GM12875 (cell line): ENCODE results near the gene CST4.
A peak's percentile ranks its signal among the peaks of the same experiment; 100 is the strongest.
"Not testable (repeated sequence)": the region's sequence is repeated elsewhere in the genome, so short reads cannot be mapped to it uniquely, and the experiment has no call there.

Experiments used
- H3K4me3 ChIP-seq: one replicate; pipeline ENCODE4 v1.5.1; 2011; ENCODE audit warnings: low read depth, low read length, control low read depth
- CTCF ChIP-seq: IDR thresholded peaks from 2 replicates; pipeline ENCODE4 v1.5.1; 2011; ENCODE audit warnings: low read depth, mild to moderate bottlenecking, control low read depth, inconsistent platforms, low read length, moderate library complexity, borderline replicate concordance; ENCODE audit not compliant: insufficient read depth

CST4 gene

DNA sequence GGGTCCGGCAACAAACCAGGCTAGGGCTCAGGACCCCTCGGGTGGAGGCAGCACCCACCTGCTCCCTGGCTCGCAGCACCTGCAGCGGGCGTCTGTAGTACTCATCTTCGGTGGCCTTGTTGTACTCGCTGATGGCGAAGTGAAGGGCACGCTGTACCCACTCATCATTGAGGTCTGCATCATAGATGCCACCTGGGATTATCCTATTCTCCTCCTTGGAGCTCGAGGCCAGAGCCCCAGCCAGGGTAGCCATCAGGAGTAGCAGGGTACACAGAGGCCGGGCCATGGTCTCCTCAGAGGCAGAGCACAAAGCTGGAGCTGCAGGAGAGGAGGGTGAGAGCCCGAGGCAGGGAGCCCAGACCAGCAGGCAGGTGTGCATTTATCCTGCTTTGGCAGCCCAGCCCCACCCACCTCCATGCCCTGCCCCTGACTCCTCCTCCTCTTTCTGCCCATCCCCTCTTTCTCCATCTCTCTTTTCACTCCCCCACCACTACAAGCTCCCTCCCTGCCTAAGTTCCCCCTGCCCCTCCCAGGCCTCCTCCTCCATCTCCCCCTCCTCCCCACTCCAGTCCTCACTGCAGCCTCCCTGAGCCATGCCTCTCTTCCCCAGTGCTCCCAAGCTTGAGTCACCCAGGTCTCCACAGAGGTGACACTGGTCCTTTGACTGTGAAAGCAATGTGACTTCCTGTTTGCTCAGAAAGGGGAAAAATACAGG lies at the start of gene CST4:
Gene CST4 (minus strand): TSS at position 355 of the 715 bp plus-strand sequence. CDS start 69 bp downstream, at position 286.
- not testable (repeated sequence) for H3K4me3 ChIP-seq

DNA sequence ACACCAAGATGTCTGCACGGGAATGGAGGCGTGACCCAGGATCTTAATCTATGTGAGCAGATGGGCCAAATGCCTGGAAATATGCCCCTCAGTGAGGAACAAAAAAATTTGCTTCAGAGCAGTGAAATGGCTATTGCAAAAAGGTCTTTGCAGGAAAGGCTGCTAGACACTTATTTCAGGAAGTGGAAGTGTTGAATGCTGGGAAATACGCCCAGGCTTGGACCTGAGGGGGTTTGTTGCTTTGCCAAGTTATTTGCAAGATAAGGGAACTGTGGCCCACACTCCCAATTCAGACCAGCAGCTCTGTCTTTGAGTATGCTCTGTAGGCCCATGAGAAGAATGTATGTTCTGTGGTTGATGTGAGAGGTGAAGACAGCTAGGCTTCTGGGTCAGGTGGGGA lies 46.6 kb upstream of the CST4 start:
- not testable (repeated sequence) for H3K4me3 ChIP-seq

GRCh38 chr20:23734949-23735348 lies 46.1 kb upstream of the CST4 start:
- H3K4me3 ChIP-seq = not testable (repeated sequence)

- H3K4me3 ChIP-seq = not testable (repeated sequence)
These were observed 45.6 kb upstream of the CST4 start for GRCh38 chr20:23734440-23734839.

- TF ChIP-seq CTCF = no peak
- no peak overlapping the region for H3K4me3 ChIP-seq
These were observed 38.2 kb upstream of the CST4 start for GRCh38 chr20:23727016-23727415.

- H3K4me3 ChIP-seq = no peak overlapping the region
- no peak for TF ChIP-seq CTCF
These were observed 36.3 kb upstream of the CST4 start for GRCh38 chr20:23725102-23725501.

DNA sequence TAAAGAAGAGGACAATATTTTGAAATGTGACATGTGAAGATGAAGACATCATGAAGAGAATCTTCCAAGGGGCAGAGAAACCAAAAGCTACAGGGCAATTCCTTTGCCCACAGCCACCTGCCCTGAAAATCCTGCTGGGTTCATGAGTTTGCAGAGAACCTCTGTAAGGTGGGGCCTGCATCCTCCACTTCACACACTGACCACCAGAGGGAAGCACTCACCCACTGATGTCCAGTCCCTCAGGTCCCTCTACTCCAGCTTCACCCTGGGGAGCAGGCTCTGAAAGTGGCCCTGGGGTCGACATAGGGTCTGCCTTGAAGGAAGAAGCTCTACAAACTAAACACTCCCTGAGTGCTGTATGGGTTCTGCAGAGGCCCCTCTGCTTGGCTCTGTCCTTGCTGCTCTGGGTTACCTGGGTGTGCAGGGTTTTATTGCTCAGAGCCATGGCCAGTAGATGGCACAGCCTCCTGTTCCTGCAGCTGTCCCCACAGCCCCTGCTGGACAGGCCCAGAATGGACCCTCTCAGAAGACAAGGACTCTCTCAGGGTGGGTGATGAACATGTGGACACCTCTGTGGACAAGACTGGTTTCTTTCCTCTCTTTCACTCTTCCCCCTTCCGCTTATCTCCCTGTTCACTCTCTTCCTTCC lies 34.9 kb upstream of the CST4 start:
- peak; percentile 58; the same call in 1 of the 2 replicates for TF ChIP-seq CTCF
- H3K4me3 ChIP-seq = not testable (repeated sequence)

DNA sequence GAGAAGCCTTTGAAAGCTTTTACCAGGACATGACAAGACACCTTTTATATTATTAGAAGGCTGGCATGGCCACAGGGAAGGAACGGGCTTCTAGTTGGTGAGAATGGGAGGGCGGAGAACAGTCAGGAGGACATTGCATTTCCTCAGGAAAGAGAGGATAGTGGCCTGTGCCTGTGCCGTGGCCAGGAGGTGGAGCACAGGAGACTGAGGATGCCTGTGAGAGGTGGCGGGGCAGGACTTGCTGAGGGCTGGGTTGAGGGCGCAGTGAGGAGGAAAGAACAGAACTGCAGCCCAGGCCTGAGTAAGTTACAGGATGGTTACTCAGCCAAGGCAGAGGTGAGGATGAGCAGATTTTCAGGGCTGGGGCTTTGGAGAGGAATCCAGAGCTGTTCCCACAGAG lies 34.0 kb upstream of the CST4 start:
- H3K4me3 ChIP-seq = not testable (repeated sequence)

DNA sequence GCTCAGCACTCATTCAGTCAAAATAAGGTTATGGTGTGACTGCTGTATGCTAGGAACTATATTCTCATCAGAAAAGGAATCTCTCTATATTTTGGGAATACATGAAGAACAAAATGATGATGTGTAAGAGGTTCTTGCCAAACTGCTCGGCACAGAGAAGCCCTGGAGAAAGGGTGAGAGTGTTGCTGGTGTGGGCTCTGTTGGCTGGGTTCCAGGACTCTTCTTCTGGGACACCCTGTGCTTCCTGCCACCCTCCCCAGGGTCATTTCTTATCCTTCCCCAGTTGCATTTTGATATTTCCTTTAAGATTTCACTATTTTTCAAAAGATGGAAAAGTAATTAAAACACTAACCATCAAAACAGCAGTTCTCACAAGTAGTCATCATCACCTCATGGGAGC lies 33.1 kb upstream of the CST4 start:
- no peak for TF ChIP-seq CTCF
- no peak overlapping the region for H3K4me3 ChIP-seq

- H3K4me3 ChIP-seq = not testable (repeated sequence)
These were observed 30.5 kb upstream of the CST4 start for GRCh38 chr20:23719351-23719750.

GRCh38 chr20:23711778-23712177 lies 22.9 kb upstream of the CST4 start:
- H3K4me3 ChIP-seq = not testable (repeated sequence)
